ENCODE data around the gene TMEM141.
A peak's percentile ranks its signal among the peaks of the same experiment; 100 is the strongest.
"Not testable (repeated sequence)": the region's sequence is repeated elsewhere in the genome, so short reads cannot be mapped to it uniquely, and the experiment has no call there.

Gene TMEM141

GRCh38 chr9:136755302-136756133 lies 35.6 kb upstream of the TMEM141 start:
- not testable (repeated sequence) for DNase-seq

DNA sequence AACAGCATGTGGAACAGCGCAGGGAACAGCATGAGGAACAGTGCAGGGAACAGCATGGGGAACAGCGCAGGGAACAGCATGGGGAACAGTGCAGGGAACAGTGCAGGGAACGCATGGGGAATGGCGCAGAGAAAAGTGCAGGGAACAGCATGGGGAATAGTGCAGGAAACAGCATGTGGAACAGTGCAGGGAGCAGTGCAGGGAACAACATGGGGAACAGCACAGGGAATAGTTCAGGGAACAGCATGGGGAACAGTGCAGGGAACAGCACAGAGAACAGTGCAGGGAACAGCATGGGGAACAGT lies 35.1 kb upstream of the TMEM141 start:
- DNase-seq: no peak

- no peak for DNase-seq
Observed at GRCh38 chr9:136756836-136757235, 34.3 kb upstream of the TMEM141 start.

DNA sequence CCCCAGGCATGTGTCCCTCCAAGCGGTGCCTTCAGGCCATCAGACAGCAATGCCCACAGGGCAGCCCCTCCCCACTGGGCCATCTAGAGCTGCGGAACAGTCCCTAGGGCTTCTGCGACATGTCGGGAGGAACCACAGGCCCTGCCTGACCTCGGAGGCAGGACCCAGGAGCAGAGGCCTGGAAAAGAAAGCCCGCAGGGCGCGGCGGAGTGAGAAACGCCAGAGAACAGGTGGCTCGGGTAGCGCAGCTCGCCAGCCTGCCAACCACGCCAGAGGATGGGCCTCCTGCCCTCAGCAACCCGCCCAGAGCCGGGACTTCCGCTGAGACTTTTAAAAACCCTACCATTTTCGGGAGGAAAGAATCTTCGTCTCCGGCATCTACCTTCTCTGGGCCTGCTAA lies 33.8 kb upstream of the TMEM141 start:
- no peak for DNase-seq

DNA sequence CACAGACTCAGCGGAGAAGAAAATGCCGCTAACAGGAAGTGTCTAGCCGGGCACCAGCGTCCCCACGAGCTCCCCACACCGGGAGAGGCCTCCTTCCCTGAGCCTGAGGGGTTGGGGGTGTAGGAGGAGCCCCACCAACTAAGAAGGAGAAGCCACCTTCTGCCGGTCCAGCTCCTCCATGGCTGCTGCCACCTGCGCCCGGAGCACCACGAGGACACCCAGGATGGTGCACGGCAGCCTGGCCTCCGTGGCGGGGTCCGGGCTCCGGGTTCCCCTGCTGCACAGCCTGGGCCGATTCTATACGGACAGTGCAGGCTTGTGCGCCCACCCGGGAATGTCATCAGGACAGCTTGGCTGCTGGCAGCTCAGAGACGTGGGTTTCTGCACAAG lies 33.4 kb upstream of the TMEM141 start:
- DNase-seq: no peak

- no peak for DNase-seq
Observed at GRCh38 chr9:136759001-136759400, 32.1 kb upstream of the TMEM141 start.

DNA sequence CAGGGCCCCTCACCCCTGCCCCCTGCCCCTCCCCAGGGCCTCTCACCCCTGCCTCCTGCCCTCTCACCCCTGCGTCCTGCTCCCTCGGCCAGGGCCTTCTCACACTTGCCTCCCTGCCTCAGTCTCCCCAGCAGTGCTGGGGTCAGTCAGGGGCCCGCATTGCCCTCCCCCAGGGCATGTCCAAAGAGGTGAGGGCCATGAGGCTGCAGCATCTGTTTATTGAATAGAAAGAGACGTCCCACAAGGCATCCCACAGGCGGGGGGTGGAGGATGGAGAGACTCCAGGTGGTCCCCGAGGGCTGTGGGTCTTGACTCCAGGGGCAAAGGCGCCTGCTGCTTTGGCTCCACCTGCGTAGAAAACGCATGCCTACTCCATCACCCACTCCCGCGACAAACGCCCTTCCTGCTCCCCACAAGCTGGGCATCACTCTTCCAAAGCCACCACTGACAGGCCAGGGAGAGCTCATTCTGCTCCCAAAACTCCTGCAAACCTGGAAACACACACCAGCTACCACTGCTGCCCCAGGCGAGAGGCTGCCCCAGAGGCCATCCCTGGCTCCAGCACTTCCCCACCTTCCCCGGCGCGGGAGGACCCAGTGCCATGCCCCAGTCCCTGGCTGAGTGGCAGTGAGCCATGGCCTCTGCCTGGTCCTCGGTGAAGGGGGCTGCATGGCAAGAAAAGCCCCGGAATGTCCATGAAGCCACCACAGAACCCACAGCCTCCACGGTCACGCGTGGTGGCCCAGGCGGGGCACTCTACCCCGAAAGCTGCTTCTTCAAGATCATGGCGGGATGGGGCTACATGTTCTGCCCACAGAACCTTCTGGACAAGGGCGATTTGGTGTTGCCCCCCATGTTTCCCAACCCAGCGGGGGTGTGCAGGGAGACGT lies 31.5 kb upstream of the TMEM141 start:
- DNase-seq: no peak

GRCh38 chr9:136760424-136760823 lies 30.7 kb upstream of the TMEM141 start:
- DNase-seq: no peak

DNA sequence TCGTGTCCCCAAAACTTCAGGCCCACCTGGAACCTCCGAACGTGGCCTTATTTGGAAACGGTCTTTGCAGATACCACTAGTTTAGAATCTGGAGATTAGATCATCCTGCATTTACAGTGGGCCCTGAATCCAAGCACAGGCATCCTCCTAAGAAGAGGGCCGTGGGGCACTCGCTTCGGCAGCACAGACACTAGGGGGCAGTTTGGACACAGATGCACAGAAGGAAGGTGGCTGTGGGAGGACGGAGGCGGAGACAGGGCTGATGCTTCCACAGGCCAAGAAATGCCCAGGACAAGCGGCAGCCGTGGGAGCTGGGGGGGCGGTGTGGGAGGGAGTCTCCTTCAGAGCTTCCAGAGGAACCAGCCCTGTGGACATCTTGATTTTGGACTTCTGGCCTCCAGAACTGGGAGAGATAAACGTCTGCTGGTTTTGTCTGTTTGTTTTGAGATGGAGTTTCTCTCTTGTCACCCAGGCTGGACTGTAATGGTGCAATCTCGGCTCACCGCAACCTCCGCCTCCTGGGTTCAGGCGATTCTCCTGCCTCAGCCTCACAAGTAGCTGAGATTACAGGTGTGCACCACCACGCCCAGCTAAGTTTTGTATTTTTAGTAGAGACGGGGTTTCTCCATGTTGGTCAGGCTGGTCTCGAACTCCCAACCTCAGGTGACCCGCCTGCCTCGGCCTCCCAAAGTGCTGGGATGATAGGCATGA lies 30.2 kb upstream of the TMEM141 start:
- DNase-seq: not testable (repeated sequence)

DNA sequence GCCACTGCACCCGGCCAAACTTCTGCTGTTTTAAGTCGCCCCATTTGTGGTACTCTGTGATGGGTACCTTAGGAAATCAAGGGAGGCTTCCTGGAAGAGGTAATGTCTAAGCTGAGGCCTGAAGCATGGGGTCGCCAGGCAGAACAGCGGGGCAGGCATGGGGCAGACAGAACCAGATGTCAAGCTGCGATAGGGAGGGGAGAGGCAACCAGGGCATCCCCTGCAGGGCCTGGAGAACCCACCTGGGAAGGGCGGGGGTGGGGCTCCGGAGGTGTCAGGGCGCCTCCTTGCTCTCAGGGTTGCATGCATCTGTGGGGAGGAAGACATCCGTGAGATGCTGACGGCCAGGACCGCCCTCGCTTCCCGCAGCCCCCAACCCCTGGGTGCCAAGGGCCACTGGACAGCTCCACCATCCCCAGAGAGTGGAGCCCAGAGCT lies 29.6 kb upstream of the TMEM141 start:
- no peak for DNase-seq

GRCh38 chr9:136762221-136762691 lies 28.9 kb upstream of the TMEM141 start:
- no peak for DNase-seq

GRCh38 chr9:136762915-136763648 lies 28.1 kb upstream of the TMEM141 start:
- peak; percentile 20 for DNase-seq

GRCh38 chr9:136763649-136764035 lies 27.5 kb upstream of the TMEM141 start:
- DNase-seq: no peak

- no peak for DNase-seq
Observed at GRCh38 chr9:136764301-136764891, 26.7 kb upstream of the TMEM141 start, which contains the start of gene LCN15. Gene LCN15 (minus strand): TSS chr9:136764518. CDS start chr9:136764488, 30 bp downstream.

DNA sequence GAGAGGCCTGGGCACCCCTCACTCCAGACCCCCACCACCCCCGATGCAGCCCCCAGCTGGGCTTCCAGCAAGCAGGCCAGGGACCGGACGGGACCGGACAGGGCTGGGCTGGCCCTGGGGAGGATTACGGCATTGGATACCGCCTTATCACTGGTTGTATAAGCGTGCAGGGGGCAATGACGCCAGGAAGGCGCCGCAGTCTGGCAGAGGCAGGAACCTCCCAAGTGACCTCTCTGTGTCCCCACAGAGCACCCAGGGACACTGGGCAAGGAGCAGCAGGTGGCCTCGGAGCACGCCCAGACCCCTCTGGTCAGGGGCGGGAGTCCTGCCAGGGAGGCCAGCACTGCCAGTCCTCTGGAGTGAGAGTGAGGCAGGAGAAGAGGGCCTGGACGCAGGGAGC lies 26.1 kb upstream of the TMEM141 start:
- no peak for DNase-seq

DNA sequence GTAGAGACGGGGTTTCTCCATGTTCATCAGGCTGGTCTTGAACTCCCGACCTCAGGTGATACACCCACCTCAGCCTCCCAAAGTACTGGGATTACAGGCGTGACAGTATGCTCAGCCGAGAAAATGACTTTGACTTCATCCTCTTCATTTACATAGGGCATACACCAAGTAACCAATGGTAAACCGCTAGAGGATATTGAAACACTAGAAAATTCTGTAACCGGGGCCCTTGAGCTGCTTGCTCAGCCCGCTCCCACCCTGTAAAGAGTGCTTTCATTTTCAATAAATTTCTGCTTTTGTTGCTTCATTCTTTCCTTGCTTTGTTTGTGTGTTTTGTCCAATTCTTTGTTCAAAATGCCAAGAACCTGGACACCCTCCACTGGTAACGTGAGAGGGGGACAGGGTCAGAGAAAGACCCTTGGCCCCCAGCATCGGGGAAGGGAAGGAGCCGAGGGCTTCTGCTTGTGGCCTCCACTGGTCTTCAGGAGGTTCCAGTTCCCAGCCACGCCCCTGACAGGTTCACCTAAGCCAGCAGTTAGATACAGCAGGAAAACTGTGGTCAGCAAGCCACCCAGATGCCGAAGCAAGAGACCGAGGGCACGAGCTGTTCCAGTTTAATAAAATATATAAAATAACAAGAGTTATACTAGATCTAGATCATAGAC lies 25.3 kb upstream of the TMEM141 start:
- not testable (repeated sequence) for DNase-seq

GRCh38 chr9:136766410-136767120 lies 24.6 kb upstream of the TMEM141 start:
- not testable (repeated sequence) for DNase-seq

- DNase-seq: peak; percentile 14
Observed at GRCh38 chr9:136769710-136770191, 21.4 kb upstream of the TMEM141 start.

- DNase-seq: no peak
Observed at GRCh38 chr9:136771907-136772415, 19.2 kb upstream of the TMEM141 start.

GRCh38 chr9:136773386-136774044 lies 17.6 kb upstream of the TMEM141 start:
- DNase-seq: no peak
